ENCODE results near the gene TTN. TPM values are rescaled to one million over a fixed set of nuclear protein-coding genes. Genes with fewer than 3 reads are reported as not detected.

The TTN gene
- total RNA-seq, 1 experiment from 2014 or later = 0.24 TPM

DNA sequence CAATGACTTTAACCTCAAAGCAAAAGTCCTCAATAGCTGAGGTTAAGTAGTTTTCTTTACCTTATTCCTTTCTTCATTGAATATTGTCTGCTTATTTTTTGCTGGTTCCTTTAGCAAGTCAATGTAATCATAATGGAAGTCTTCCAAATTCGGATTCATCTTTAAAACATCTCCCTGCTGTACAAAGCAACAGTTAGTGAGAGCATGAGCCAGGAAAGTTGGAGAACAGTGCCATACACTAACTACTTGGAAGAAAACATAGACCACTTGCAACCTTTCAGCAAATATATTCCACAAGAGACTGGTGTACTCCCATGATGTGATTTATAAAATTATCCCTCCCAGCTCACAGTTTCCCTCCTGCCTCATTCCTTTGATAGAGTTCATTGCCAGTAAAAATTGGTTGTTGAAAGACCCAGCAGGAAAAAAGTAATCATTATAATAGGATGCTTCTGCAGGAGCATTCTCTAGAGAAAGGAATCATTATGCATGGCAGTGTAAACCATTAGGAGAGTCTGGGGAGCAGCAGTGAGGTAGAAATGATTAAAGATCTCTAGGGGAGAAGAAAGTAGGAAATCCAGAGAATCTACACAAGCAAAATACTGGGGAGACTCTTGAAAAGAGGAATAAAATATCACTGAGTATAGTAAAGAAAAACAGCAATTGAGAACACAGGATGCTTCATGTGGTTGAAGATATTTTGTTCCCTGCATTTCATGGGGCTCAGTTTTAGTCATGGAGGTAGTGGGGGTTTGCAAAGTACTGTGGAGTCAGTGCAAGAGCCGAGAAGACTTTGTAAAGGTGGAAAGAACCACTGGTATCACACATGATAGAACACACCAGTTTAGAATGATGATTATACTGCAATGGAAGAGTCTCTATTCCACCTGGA, 38.6 kb upstream of the TTN start:
- no peak for DNase-seq
- Mint-ChIP-seq H3K36me3 (ENCODE audit: insufficient read depth, unreplicated experiment) (no peaks in the 10 kb centered on the region), H3K9me3 (ENCODE audit: low read depth, unreplicated experiment) (peaks cover 4% of the 10 kb centered on the region), H3K27ac (ENCODE audit: unreplicated experiment) (no peak overlapping the region), H3K4me3 (ENCODE audit: low read depth, unreplicated experiment) (no peak overlapping the region), H3K4me1 (ENCODE audit: low read depth, unreplicated experiment) (no peaks in the 10 kb centered on the region), H3K27me3 (ENCODE audit: unreplicated experiment) (no peaks in the 10 kb centered on the region)
- CTCF ChIA-PET = no interaction called here
- intact Hi-C loops (cut with micrococcal nuclease; ENCODE audit: unreplicated experiment) = no loop called here
- no TSS peak for BruUV-seq (replicated peaks)
- TF ChIP-seq, protein P1, sequence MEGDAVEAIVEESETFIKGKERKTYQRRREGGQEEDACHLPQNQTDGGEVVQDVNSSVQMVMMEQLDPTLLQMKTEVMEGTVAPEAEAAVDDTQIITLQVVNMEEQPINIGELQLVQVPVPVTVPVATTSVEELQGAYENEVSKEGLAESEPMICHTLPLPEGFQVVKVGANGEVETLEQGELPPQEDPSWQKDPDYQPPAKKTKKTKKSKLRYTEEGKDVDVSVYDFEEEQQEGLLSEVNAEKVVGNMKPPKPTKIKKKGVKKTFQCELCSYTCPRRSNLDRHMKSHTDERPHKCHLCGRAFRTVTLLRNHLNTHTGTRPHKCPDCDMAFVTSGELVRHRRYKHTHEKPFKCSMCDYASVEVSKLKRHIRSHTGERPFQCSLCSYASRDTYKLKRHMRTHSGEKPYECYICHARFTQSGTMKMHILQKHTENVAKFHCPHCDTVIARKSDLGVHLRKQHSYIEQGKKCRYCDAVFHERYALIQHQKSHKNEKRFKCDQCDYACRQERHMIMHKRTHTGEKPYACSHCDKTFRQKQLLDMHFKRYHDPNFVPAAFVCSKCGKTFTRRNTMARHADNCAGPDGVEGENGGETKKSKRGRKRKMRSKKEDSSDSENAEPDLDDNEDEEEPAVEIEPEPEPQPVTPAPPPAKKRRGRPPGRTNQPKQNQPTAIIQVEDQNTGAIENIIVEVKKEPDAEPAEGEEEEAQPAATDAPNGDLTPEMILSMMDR (IDR thresholded peaks at IDR 0.05; ENCODE audit: unreplicated experiment) = no peak

DNA sequence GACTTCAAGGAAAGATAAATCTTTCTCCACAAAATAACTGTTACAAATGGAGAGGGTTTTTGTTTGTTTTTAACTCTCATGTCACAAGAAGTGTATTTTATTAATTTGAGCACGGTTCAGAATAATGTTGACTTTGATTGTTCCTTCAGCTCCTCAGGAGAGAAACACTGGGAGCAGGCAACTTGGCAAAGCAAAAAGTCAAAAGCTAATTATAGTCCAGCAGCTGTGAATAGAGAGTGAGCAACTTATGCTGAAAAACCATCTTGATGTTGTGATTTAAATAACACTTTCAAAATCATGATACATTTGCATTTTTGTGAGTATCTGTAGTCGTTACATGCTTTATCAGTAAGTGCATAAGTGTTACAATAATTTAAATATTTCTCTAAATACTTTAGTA, 37.5 kb upstream of the TTN start:
- H3K27me3 Mint-ChIP-seq (ENCODE audit: unreplicated experiment) = no peaks in the 10 kb centered on the region
- peaks cover 4% of the 10 kb centered on the region for H3K9me3 Mint-ChIP-seq (ENCODE audit: low read depth, unreplicated experiment)
- no peaks in the 10 kb centered on the region for H3K4me1 Mint-ChIP-seq (ENCODE audit: low read depth, unreplicated experiment)
- no TSS peak for BruUV-seq (replicated peaks)
- H3K36me3 Mint-ChIP-seq (ENCODE audit: insufficient read depth, unreplicated experiment) = no peaks in the 10 kb centered on the region
- H3K4me3 Mint-ChIP-seq (ENCODE audit: low read depth, unreplicated experiment) = no peak overlapping the region
- no peak for DNase-seq
- no peak overlapping the region for H3K27ac Mint-ChIP-seq (ENCODE audit: unreplicated experiment)
- CTCF ChIA-PET = no interaction called here
- TF ChIP-seq, protein P1 (IDR thresholded peaks at IDR 0.05; ENCODE audit: unreplicated experiment) = no peak
- intact Hi-C loops (cut with micrococcal nuclease; ENCODE audit: unreplicated experiment) = no loop called here

DNA sequence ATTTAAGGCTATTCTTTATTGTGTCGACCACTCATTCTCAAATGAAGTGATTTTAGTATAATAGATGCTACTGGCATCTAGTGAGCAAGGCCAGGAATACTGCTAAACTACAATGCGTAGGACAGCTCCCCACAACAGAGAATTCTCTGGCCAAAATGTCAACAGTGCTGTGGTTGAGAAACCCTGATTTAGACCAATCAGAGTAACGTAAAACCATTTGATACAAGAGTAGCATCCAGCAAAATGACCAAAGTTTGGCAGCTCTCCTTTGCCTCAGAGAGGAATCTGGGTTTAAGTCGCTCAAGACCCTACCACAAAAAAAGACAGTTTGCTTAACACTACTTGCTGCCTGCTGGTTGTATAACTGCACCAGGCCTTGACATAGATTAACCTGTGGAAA, 37.0 kb upstream of the TTN start:
- no peaks in the 10 kb centered on the region for H3K27me3 Mint-ChIP-seq (ENCODE audit: unreplicated experiment)
- TF ChIP-seq, protein P1 (IDR thresholded peaks at IDR 0.05; ENCODE audit: unreplicated experiment) = no peak
- no peak overlapping the region for H3K4me3 Mint-ChIP-seq (ENCODE audit: low read depth, unreplicated experiment)
- intact Hi-C loops (cut with micrococcal nuclease; ENCODE audit: unreplicated experiment) = no loop called here
- H3K36me3 Mint-ChIP-seq (ENCODE audit: insufficient read depth, unreplicated experiment) = no peaks in the 10 kb centered on the region
- DNase-seq = no peak
- BruUV-seq (replicated peaks) = no TSS peak
- H3K4me1 Mint-ChIP-seq (ENCODE audit: low read depth, unreplicated experiment) = no peaks in the 10 kb centered on the region
- H3K27ac Mint-ChIP-seq (ENCODE audit: unreplicated experiment) = no peak overlapping the region
- CTCF ChIA-PET = no interaction called here
- H3K9me3 Mint-ChIP-seq (ENCODE audit: low read depth, unreplicated experiment) = peaks cover 4% of the 10 kb centered on the region

DNA sequence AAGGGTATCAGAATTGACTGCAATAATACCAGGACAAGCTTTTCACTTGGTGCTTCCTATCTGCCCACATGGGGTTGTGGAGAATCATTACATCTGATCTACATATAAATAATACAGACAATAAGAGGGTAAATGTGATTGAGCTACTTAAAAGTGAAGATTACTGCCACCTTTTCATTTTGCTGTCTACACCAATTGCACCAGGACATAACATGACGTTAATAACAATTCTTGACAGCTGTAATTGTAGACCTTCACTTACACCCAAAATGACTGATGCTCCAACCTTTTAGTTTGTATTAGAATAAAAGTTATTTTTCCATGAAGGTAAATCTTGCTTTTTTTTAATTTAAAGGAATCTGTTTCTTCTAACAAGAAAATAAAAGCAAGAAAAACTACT, 36.5 kb upstream of the TTN start:
- Mint-ChIP-seq H3K27ac (ENCODE audit: unreplicated experiment) (no peak overlapping the region), H3K27me3 (ENCODE audit: unreplicated experiment) (no peaks in the 10 kb centered on the region), H3K9me3 (ENCODE audit: low read depth, unreplicated experiment) (peaks cover 4% of the 10 kb centered on the region), H3K36me3 (ENCODE audit: insufficient read depth, unreplicated experiment) (no peaks in the 10 kb centered on the region), H3K4me3 (ENCODE audit: low read depth, unreplicated experiment) (no peak overlapping the region), H3K4me1 (ENCODE audit: low read depth, unreplicated experiment) (no peaks in the 10 kb centered on the region)
- CTCF ChIA-PET = no interaction called here
- intact Hi-C loops (cut with micrococcal nuclease; ENCODE audit: unreplicated experiment) = no loop called here
- TF ChIP-seq, protein P1 (IDR thresholded peaks at IDR 0.05; ENCODE audit: unreplicated experiment) = no peak
- no TSS peak for BruUV-seq (replicated peaks)
- DNase-seq = no peak

Data from Calu3 (cell line).